Inferior parietal cortex (tissue), 1 donor: ENCODE data around the gene ZNF468.
"Not testable (repeated sequence)": the region's sequence is repeated elsewhere in the genome, so short reads cannot be mapped to it uniquely, and the experiment has no call there.

ENCODE experiments used
- DNase-seq: peaks from one replicate; pipeline ENCODE4 v3.0.0-alpha.2; 2016; ENCODE audit errors: extremely low spot score

The ZNF468 gene

GRCh38 chr19:52857378-52858191, at the start of gene ZNF468:
ZNF468 (minus strand) TSS chr19:52857619; CDS start chr19:52854272, 3,347 bp downstream.
- peak; percentile 62 for DNase-seq

- DNase-seq, result not testable (repeated sequence)
Observed at GRCh38 chr19:52904052-52904780, 46.8 kb upstream of the ZNF468 start.

- no peak for DNase-seq
Observed at GRCh38 chr19:52901842-52902241, 44.4 kb upstream of the ZNF468 start.

- not testable (repeated sequence) for DNase-seq
Observed at GRCh38 chr19:52898596-52898995, 41.2 kb upstream of the ZNF468 start.

GRCh38 chr19:52898101-52898500, 40.7 kb upstream of the ZNF468 start:
- no peak for DNase-seq

- peak; percentile 94 for DNase-seq
Observed at GRCh38 chr19:52897138-52897935, 39.9 kb upstream of the ZNF468 start, which contains the start of gene ZNF320. ZNF320 (minus strand) TSS chr19:52897635; CDS start chr19:52890255, 7,380 bp downstream.

- peak; percentile 13 for DNase-seq
Observed at GRCh38 chr19:52896431-52897137, 39.2 kb upstream of the ZNF468 start.

- DNase-seq, result no peak
Observed at GRCh38 chr19:52891336-52891735, 33.9 kb upstream of the ZNF468 start.

GRCh38 chr19:52889931-52890330, 32.5 kb upstream of the ZNF468 start:
- no peak for DNase-seq

GRCh38 chr19:52889076-52889475, 31.7 kb upstream of the ZNF468 start:
- no peak for DNase-seq

GRCh38 chr19:52880895-52881389, 23.5 kb upstream of the ZNF468 start:
- DNase-seq, result no peak

GRCh38 chr19:52872996-52873395, 15.6 kb upstream of the ZNF468 start:
- not testable (repeated sequence) for DNase-seq

GRCh38 chr19:52871466-52871865, 14.0 kb upstream of the ZNF468 start:
- DNase-seq, result no peak

- not testable (repeated sequence) for DNase-seq
Observed at GRCh38 chr19:52868031-52868430, 10.6 kb upstream of the ZNF468 start.

- not testable (repeated sequence) for DNase-seq
Observed at GRCh38 chr19:52856540-52857377, 660 bp downstream of the ZNF468 start.

- DNase-seq, result not testable (repeated sequence)
Observed at GRCh38 chr19:52847352-52847751, 10.1 kb downstream of the ZNF468 start.

- not testable (repeated sequence) for DNase-seq
Observed at GRCh38 chr19:52840825-52841465, 16.5 kb downstream of the ZNF468 start.

GRCh38 chr19:52834289-52834688, 23.1 kb downstream of the ZNF468 start:
- not testable (repeated sequence) for DNase-seq

- DNase-seq, result not testable (repeated sequence)
Observed at GRCh38 chr19:52833541-52833940, 23.9 kb downstream of the ZNF468 start.

- not testable (repeated sequence) for DNase-seq
Observed at GRCh38 chr19:52829866-52830265, 27.6 kb downstream of the ZNF468 start.
